ENCODE data around the gene TUBA4A.

The TUBA4A gene

GRCh38 chr2:219229305-219230058 lies 24.2 kb downstream of the TUBA4A start, which contains the start of the genes ANKZF1 and ATG9A:
Gene ANKZF1, plus strand, starts transcription at chr2:219229806. Its CDS starts 452 bp downstream, at chr2:219230258.
Gene ATG9A, minus strand, starts transcription at chr2:219229636. Its CDS starts 1,612 bp downstream, at chr2:219228024.
- FAIRE-seq, result peak; percentile 65

- no peak for FAIRE-seq
Observed at GRCh38 chr2:219228911-219229304, 24.8 kb downstream of the TUBA4A start.

- FAIRE-seq, result no peak
Observed at GRCh38 chr2:219228041-219228910, 25.4 kb downstream of the TUBA4A start.

- FAIRE-seq, result no peak
Observed at GRCh38 chr2:219225350-219225749, 28.4 kb downstream of the TUBA4A start.

- FAIRE-seq, result no peak
Observed at GRCh38 chr2:219223831-219224610, 29.7 kb downstream of the TUBA4A start.

- FAIRE-seq, result no peak
Observed at GRCh38 chr2:219221957-219222518, 31.7 kb downstream of the TUBA4A start.

GRCh38 chr2:219220652-219221402 lies 32.9 kb downstream of the TUBA4A start:
- FAIRE-seq, result no peak

GRCh38 chr2:219219784-219220532 lies 33.8 kb downstream of the TUBA4A start:
- FAIRE-seq, result no peak

- no peak for FAIRE-seq
Observed at GRCh38 chr2:219218732-219219701, 34.7 kb downstream of the TUBA4A start, which contains the start of gene ABCB6. Gene ABCB6, minus strand, starts transcription at chr2:219218958. Its CDS starts 285 bp downstream, at chr2:219218673.

- no peak for FAIRE-seq
Observed at GRCh38 chr2:219218217-219218731, 35.4 kb downstream of the TUBA4A start.

GRCh38 chr2:219216535-219216915 lies 37.2 kb downstream of the TUBA4A start:
- no peak for FAIRE-seq

- no peak for FAIRE-seq
Observed at GRCh38 chr2:219215871-219216534, 37.7 kb downstream of the TUBA4A start.

- no peak for FAIRE-seq
Observed at GRCh38 chr2:219214786-219215185, 38.9 kb downstream of the TUBA4A start.

- no peak for FAIRE-seq
Observed at GRCh38 chr2:219214141-219214540, 39.6 kb downstream of the TUBA4A start.

- FAIRE-seq, result no peak
Observed at GRCh38 chr2:219213486-219214071, 40.1 kb downstream of the TUBA4A start.

- no peak for FAIRE-seq
Observed at GRCh38 chr2:219213026-219213415, 40.7 kb downstream of the TUBA4A start.

- no peak for FAIRE-seq
Observed at GRCh38 chr2:219210886-219211362, 42.8 kb downstream of the TUBA4A start.

- no peak for FAIRE-seq
Observed at GRCh38 chr2:219210196-219210885, 43.4 kb downstream of the TUBA4A start.

All from colon (tissue), 2 donors.